ENCODE data around the gene PNMA5. TPM values are rescaled to one million over a fixed set of nuclear protein-coding genes. Genes with fewer than 3 reads are reported as not detected.

PNMA5 gene
- total and polyA plus RNA-seq, 2 of the 8 experiments (the other 6 are each of a cell fraction or from before 2014, with no cell fraction given): 0.11 TPM

DNA sequence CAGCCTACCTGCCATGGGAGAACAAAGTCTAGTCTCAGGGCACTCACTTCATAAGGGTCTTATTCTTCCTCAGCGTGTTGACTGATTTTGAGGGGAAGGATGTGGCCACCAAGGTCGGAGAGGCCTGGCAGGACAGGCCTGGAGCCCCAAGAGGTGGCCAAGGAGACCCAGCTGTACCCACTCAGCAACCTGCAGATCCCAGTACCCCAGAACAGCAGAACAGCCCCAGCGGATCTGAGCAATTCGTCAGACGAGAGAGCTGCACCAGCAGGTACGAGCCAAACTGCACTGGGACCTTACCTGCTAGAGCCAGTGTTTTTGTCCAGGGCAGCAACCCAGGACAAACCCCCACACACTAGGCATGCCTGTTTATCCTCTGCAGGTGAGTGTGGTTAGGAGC lies 34.3 kb downstream of the PNMA5 start:
- no peak overlapping the region for H2AFZ ChIP-seq (ENCODE audit: low read length)
- no peaks in the 10 kb centered on the region for H3K27me3 ChIP-seq (replicated peaks in 1 of 4; ENCODE audit: control insufficient read depth in 3 of 4, extremely low read depth in 1 of 4, insufficient read depth in 3 of 4, low read length in 3 of 4)
- H2AK5ac ChIP-seq (ENCODE audit: low read depth, low read length): no peak overlapping the region
- H3K79me1 ChIP-seq (ENCODE audit: low read depth, low read length): no peaks in the 10 kb centered on the region
- peak overlapping the region; percentile 80 for H2BK12ac ChIP-seq (ENCODE audit: low read depth, low read length)
- no peak overlapping the region for H3K4ac ChIP-seq (replicated peaks; ENCODE audit: insufficient read length, low read depth, low read length)
- no peaks in the 10 kb centered on the region for H3K9me3 ChIP-seq (ENCODE audit: insufficient read depth in 2 of 2, low read depth in 1 of 2, low read length in 1 of 2)
- no peak overlapping the region for H3K18ac ChIP-seq (ENCODE audit: extremely low read depth, low read length)
- H3K4me3 ChIP-seq (ENCODE audit: extremely low read depth in 1 of 4, insufficient read depth in 2 of 4, low read depth in 3 of 4, low read length in 4 of 4): no peak overlapping the region
- ChIA-PET CTCF (ENCODE audit: partially characterized antibody) (interaction anchor here (0.6 to 2.1 kb wide), 6 partner anchors 17 to 456 kb away, joined by 3 to 10 read pairs (median 4); no protein-coding TSS in a partner anchor), POLR2A (ENCODE audit: partially characterized antibody) (interaction anchor here (1.1 kb wide), 1 partner anchor 14 kb away, joined by 3 read pairs; no protein-coding TSS in a partner anchor)
- no peak overlapping the region for H3K27ac ChIP-seq (ENCODE audit: low read depth, low read length)
- no peaks in the 10 kb centered on the region for H3K79me2 ChIP-seq (ENCODE audit: control insufficient read depth in 1 of 2, insufficient read depth in 2 of 2, low read length in 2 of 2)
- H3K4me2 ChIP-seq (ENCODE audit: insufficient read depth in 1 of 2, low read depth in 2 of 2, low read length in 2 of 2): no peak overlapping the region
- H4K5ac ChIP-seq (ENCODE audit: insufficient read length, low read depth, low read length): no peak overlapping the region
- no peak overlapping the region for H3K14ac ChIP-seq (ENCODE audit: insufficient read length)
- no peaks in the 10 kb centered on the region for H4K20me1 ChIP-seq (replicated peaks in 1 of 2; ENCODE audit: control insufficient read depth in 1 of 2, insufficient read depth in 2 of 2, low read length in 2 of 2)
- H4K91ac ChIP-seq (replicated peaks; ENCODE audit: insufficient read length, low read length): no peak overlapping the region
- H2BK15ac ChIP-seq (ENCODE audit: low read length): no peak overlapping the region
- no peak overlapping the region for H2BK20ac ChIP-seq (ENCODE audit: low read length)
- DNase-seq (ENCODE audit: low read depth in 1 of 2, low spot score in 2 of 2): no peak
- H3K23ac ChIP-seq (ENCODE audit: insufficient read length): no peak overlapping the region
- H3K56ac ChIP-seq (replicated peaks; ENCODE audit: insufficient read length, low read depth, low read length): no peak overlapping the region
- FAIRE-seq: no peak
- H4K8ac ChIP-seq (ENCODE audit: extremely low read depth, insufficient read depth, low read length): peak overlapping the region; percentile 88; the same call in 1 of the 2 replicates
- H3K4me1 ChIP-seq (replicated peaks in 1 of 4; ENCODE audit: control insufficient read depth in 3 of 4, insufficient read depth in 4 of 4, low read length in 3 of 4): peaks cover 0 to 3% (median 0%) of the 10 kb centered on the region in 4 experiments; a peak in 1 of 7 replicates
- H3K36me3 ChIP-seq (ENCODE audit: control insufficient read depth in 2 of 4, insufficient read depth in 4 of 4, low read length in 3 of 4): no peaks in the 10 kb centered on the region
- 91% methylated on average over 4 of the region's 6 CpGs; no CpG with 5 or more reads in 1 of the 2 experiments for WGBS, 2 experiments (ENCODE audit: extremely low coverage in 1 of 2, insufficient coverage in 1 of 2, insufficient read length in 1 of 2, insufficient replicate concordance in 2 of 2, low coverage in 1 of 2, low lambda C conversion rate in 2 of 2, missing lambda C conversion rate in 1 of 2)
- no peaks in the 10 kb centered on the region for H3K23me2 ChIP-seq (ENCODE audit: low read depth, low read length)
- H2BK120ac ChIP-seq (replicated peaks; ENCODE audit: low read depth, low read length): no peak overlapping the region
- no peak overlapping the region for H2BK5ac ChIP-seq (ENCODE audit: low read depth, low read length)
- no peak overlapping the region for H3K9ac ChIP-seq (replicated peaks in 1 of 4; ENCODE audit: extremely low read depth in 1 of 4, low read depth in 3 of 4, low read length in 3 of 4)
- no peak for TF ChIP-seq MAFK (IDR thresholded peaks at IDR 0.05; ENCODE audit: low read depth, low read length)
- TF ChIP-seq PHF8 (conservative IDR thresholded peaks at IDR 0.05; ENCODE audit: low read depth, low read length): no peak
- no peak for TF ChIP-seq JUND (IDR thresholded peaks at IDR 0.05; ENCODE audit: low read length)
- TF ChIP-seq CBX8 (IDR thresholded peaks at IDR 0.05; ENCODE audit: borderline replicate concordance, low read depth, low read length): no peak
- no peak for TF ChIP-seq KDM4A (IDR thresholded peaks at IDR 0.05; ENCODE audit: low read depth, low read length, severe bottlenecking)
- TF ChIP-seq CHD1 (IDR thresholded peaks at IDR 0.05; ENCODE audit: low read depth, low read length): no peak
- TF ChIP-seq SP1 (IDR thresholded peaks at IDR 0.05; ENCODE audit: low read depth, low read length): no peak
- TF ChIP-seq, protein P1, sequence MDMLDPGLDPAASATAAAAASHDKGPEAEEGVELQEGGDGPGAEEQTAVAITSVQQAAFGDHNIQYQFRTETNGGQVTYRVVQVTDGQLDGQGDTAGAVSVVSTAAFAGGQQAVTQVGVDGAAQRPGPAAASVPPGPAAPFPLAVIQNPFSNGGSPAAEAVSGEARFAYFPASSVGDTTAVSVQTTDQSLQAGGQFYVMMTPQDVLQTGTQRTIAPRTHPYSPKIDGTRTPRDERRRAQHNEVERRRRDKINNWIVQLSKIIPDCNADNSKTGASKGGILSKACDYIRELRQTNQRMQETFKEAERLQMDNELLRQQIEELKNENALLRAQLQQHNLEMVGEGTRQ (IDR thresholded peaks at IDR 0.05; ENCODE audit: low read length): no peak
- no peak for TF ChIP-seq BACH1 (IDR thresholded peaks at IDR 0.05; ENCODE audit: low read length)
- TF ChIP-seq, protein P2, sequence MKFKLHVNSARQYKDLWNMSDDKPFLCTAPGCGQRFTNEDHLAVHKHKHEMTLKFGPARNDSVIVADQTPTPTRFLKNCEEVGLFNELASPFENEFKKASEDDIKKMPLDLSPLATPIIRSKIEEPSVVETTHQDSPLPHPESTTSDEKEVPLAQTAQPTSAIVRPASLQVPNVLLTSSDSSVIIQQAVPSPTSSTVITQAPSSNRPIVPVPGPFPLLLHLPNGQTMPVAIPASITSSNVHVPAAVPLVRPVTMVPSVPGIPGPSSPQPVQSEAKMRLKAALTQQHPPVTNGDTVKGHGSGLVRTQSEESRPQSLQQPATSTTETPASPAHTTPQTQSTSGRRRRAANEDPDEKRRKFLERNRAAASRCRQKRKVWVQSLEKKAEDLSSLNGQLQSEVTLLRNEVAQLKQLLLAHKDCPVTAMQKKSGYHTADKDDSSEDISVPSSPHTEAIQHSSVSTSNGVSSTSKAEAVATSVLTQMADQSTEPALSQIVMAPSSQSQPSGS (IDR thresholded peaks at IDR 0.05; ENCODE audit: low read length): no peak
- no peak for TF ChIP-seq NRF1 (IDR thresholded peaks at IDR 0.05; ENCODE audit: low read depth, low read length)
- TF ChIP-seq TAF1 (IDR thresholded peaks at IDR 0.05; ENCODE audit: low read depth, low read length): no peak
